HCT116 (cell line): ENCODE measurements around the gene SLC25A25. TPM values are rescaled to one million over a fixed set of nuclear protein-coding genes. Genes with fewer than 3 reads are reported as not detected.

Experiments used
- ATAC-seq: fragments of 200-7000 bp; cut with Tn5 transposase; 2 replicates; pipeline ENCODE4 v1.9.1; 2020; ENCODE audit warnings: mild to moderate bottlenecking, moderate library complexity
- BruUV-seq: library from RNA; stranded (reverse); fragments of 400-500 nt; replicated peaks from 2 replicates; lab custom pipeline; 2021; lab: Mats Ljungman, UMichigan
- CTCF ChIA-PET: fragments of 300-600 bp; sonication (Branson Sonifier 250); formaldehyde crosslinking; loops from one replicate; lab custom pipeline; 2021; ENCODE audit warnings: antibody characterized with exemption; lab: Charles Lee
- POLR2A ChIA-PET: fragments of 300-600, 350-600 bp; sonication (Branson Sonifier 250); formaldehyde crosslinking; loops from one replicate; lab custom pipeline; 2021; ENCODE audit warnings: antibody characterized with exemption; lab: Charles Lee
- RAD21 ChIA-PET, 2 experiments: fragments of 300-600 bp; sonication (Branson Sonifier 250); formaldehyde crosslinking; loops; one replicate each; lab custom pipeline; 2023; ENCODE audit warnings: low total read pairs in 2 of 2; ENCODE audit not compliant: uncharacterized antibody in 2 of 2, unreplicated experiment in 2 of 2, low non-redundant PET in 1 of 2; lab: Charles Lee
- DNase-seq: peaks from one replicate; pipeline ENCODE4 v3.0.0-alpha.2; 2010; ENCODE audit warnings: low read depth, low spot score
- H2AFZ ChIP-seq: fragments of 200-600 bp; shearing (Covaris generic), sonication (generic); 2 replicates; pipeline ENCODE4 v1.6.1; 2017; ENCODE audit warnings: low read depth, mixed run types, mixed read lengths, antibody characterized with exemption, low read length; ENCODE audit not compliant: poor library complexity, severe bottlenecking
- H3K27ac ChIP-seq: 2 replicates; pipeline ENCODE4 v1.5.1; 2012; ENCODE audit warnings: low read depth, low read length
- H3K27me3 ChIP-seq: fragments of 200-600 bp; sonication (generic); 2 replicates; pipeline ENCODE4 v1.6.1; 2016; ENCODE audit warnings: mixed run types, low read length, mixed read lengths; ENCODE audit not compliant: insufficient read depth
- H3K36me3 ChIP-seq, 2 experiments: fragments of 200-500 bp in 1 of 2; fragments of 200-600 bp in 1 of 2; sonication (Bioruptor generic) in 1 of 2; sonication (generic) in 1 of 2; 2 replicates each; pipeline versions ENCODE4 v1.5.1 to v1.6.1; 2014 to 2016; ENCODE audit warnings: low read length in 2 of 2, inconsistent platforms in 1 of 2, mixed read lengths in 1 of 2, mixed run types in 1 of 2; ENCODE audit not compliant: insufficient read depth in 2 of 2, control insufficient read depth in 1 of 2
- H3K4me1 ChIP-seq, 2 experiments: fragments of 200-600 bp in 1 of 2; sonication (generic) in 1 of 2; 2 replicates each; pipeline versions ENCODE4 v1.5.1 to v1.6.1; 2012 to 2017; ENCODE audit warnings: low read length in 2 of 2, inconsistent platforms in 1 of 2, mild to moderate bottlenecking in 1 of 2, mixed read lengths in 1 of 2, mixed run types in 1 of 2, moderate library complexity in 1 of 2; ENCODE audit not compliant: insufficient read depth in 2 of 2, control insufficient read depth in 1 of 2
- H3K4me2 ChIP-seq: fragments of 200-600 bp; sonication (generic); 2 replicates; pipeline ENCODE4 v1.6.1; 2017; ENCODE audit warnings: mixed run types, low read length, mixed read lengths
- H3K4me3 ChIP-seq, 2 experiments: fragments of 200-600 bp in 1 of 2; sonication (generic) in 1 of 2; replicated peaks in 1 of 2; 2 replicates each; pipeline ENCODE4 v1.5.1; 2011 to 2016; ENCODE audit warnings: low read length in 2 of 2, control low read depth in 1 of 2, low read depth in 1 of 2, mild to moderate bottlenecking in 1 of 2, mixed read lengths in 1 of 2, mixed run types in 1 of 2
- H3K79me2 ChIP-seq: fragments of 200-600 bp; sonication (generic); 2 replicates; pipeline ENCODE4 v1.6.1; 2017; ENCODE audit warnings: mild to moderate bottlenecking, mixed run types, low read length, moderate library complexity, mixed read lengths; ENCODE audit not compliant: insufficient read depth
- H3K9ac ChIP-seq: fragments of 200-600 bp; sonication (generic); 2 replicates; pipeline ENCODE4 v1.6.1; 2016; ENCODE audit warnings: low read length, mixed read lengths
- H3K9me2 ChIP-seq: fragments of 200-600 bp; sonication (generic), shearing (Covaris generic); 2 replicates; pipeline ENCODE4 v1.6.1; 2017; ENCODE audit warnings: mixed run types, mild to moderate bottlenecking, moderate library complexity; ENCODE audit not compliant: insufficient read depth
- H3K9me3 ChIP-seq, 2 experiments: fragments of 200-500 bp in 1 of 2; fragments of 200-600 bp in 1 of 2; sonication (Bioruptor generic) in 1 of 2; sonication (generic) in 1 of 2; 2 replicates each; pipeline ENCODE4 v1.6.1; 2014 to 2017; ENCODE audit warnings: low read length in 2 of 2, mixed read lengths in 2 of 2, inconsistent platforms in 1 of 2, low read depth in 1 of 2, mild to moderate bottlenecking in 1 of 2, mixed run types in 1 of 2, moderate library complexity in 1 of 2; ENCODE audit not compliant: control insufficient read depth in 1 of 2, insufficient read depth in 1 of 2
- H4K20me1 ChIP-seq: fragments of 200-600 bp; sonication (generic), shearing (Covaris generic); 2 replicates; pipeline ENCODE4 v1.6.1; 2017; ENCODE audit warnings: mixed run types, mild to moderate bottlenecking, moderate library complexity; ENCODE audit not compliant: insufficient read depth
- CEBPB ChIP-seq: IDR thresholded peaks from 2 replicates; pipeline ENCODE4 v1.6.1; 2012; ENCODE audit warnings: low read depth
- EZH2phosphoT487 ChIP-seq: fragments of 200-600 bp; IDR thresholded peaks from 2 replicates; pipeline ENCODE4 v1.6.1; 2018; ENCODE audit warnings: antibody characterized with exemption, borderline replicate concordance
- FOSL1 ChIP-seq: IDR thresholded peaks from 2 replicates; pipeline ENCODE4 v1.6.1; 2012; ENCODE audit warnings: low read depth
- JUND ChIP-seq: IDR thresholded peaks from 2 replicates; pipeline ENCODE4 v1.6.1; 2012
- POLR2AphosphoS5 ChIP-seq: IDR thresholded peaks from 2 replicates; pipeline ENCODE4 v1.6.1; 2011; ENCODE audit warnings: mild to moderate bottlenecking, low read depth, low read length, moderate library complexity
- RAD21 ChIP-seq: IDR thresholded peaks from 2 replicates; pipeline ENCODE4 v1.6.1; 2012; ENCODE audit warnings: low read depth, mild to moderate bottlenecking
- SIN3A ChIP-seq: IDR thresholded peaks from 2 replicates; pipeline ENCODE4 v1.6.1; 2012; ENCODE audit warnings: low read depth
- SP1 ChIP-seq: IDR thresholded peaks from 2 replicates; pipeline ENCODE4 v1.6.1; 2012; ENCODE audit warnings: low read depth
- SRF ChIP-seq: IDR thresholded peaks from 2 replicates; pipeline ENCODE4 v1.6.1; 2012; ENCODE audit warnings: low read depth
- TCF7L2 ChIP-seq: IDR thresholded peaks from 2 replicates; pipeline ENCODE4 v1.7.0; 2011; ENCODE audit warnings: borderline replicate concordance, inconsistent platforms; ENCODE audit not compliant: insufficient read depth, insufficient read length; ENCODE audit errors: extremely low read depth
- ZFX ChIP-seq: fragments of 450-650 bp; IDR thresholded peaks from 2 replicates; pipeline ENCODE4 v1.6.1; 2017
- intact Hi-C: fragments of 100-400 bp; cut with micrococcal nuclease; formaldehyde crosslinking; loops from 2 replicates; pipeline ENCODE4 v1.10.0; 2022
- total RNA-seq: library from RNA; stranded (reverse); gene quantifications from one replicate; pipeline ENCODE4 v1.2.1, GENCODE V29; 2021; ENCODE audit not compliant: unreplicated experiment
- TF ChIP-seq, protein P1 (sequence below), 3 experiments: fragments of 200-600 bp in 1 of 3; sonication (generic) in 1 of 3; IDR thresholded peaks in 2 of 3; conservative IDR thresholded peaks in 1 of 3; 2 replicates each; pipeline ENCODE4 v1.5.1; 2012 to 2017; ENCODE audit warnings: low read depth in 2 of 3, low read length in 2 of 3, antibody characterized with exemption in 1 of 3, borderline replicate concordance in 1 of 3, control low read depth in 1 of 3, mild to moderate bottlenecking in 1 of 3, mixed read lengths in 1 of 3, mixed run types in 1 of 3, moderate library complexity in 1 of 3; ENCODE audit not compliant: insufficient read depth in 1 of 3
- TF ChIP-seq, protein P2 (sequence below): IDR thresholded peaks from 2 replicates; pipeline ENCODE4 v1.6.1; 2012
- TF ChIP-seq, protein P3 (sequence below): IDR thresholded peaks from 2 replicates; pipeline ENCODE4 v1.6.1; 2012; ENCODE audit warnings: low read depth

Gene SLC25A25
- total RNA-seq, 1 experiment from 2014 or later, result 15.3 TPM

DNA sequence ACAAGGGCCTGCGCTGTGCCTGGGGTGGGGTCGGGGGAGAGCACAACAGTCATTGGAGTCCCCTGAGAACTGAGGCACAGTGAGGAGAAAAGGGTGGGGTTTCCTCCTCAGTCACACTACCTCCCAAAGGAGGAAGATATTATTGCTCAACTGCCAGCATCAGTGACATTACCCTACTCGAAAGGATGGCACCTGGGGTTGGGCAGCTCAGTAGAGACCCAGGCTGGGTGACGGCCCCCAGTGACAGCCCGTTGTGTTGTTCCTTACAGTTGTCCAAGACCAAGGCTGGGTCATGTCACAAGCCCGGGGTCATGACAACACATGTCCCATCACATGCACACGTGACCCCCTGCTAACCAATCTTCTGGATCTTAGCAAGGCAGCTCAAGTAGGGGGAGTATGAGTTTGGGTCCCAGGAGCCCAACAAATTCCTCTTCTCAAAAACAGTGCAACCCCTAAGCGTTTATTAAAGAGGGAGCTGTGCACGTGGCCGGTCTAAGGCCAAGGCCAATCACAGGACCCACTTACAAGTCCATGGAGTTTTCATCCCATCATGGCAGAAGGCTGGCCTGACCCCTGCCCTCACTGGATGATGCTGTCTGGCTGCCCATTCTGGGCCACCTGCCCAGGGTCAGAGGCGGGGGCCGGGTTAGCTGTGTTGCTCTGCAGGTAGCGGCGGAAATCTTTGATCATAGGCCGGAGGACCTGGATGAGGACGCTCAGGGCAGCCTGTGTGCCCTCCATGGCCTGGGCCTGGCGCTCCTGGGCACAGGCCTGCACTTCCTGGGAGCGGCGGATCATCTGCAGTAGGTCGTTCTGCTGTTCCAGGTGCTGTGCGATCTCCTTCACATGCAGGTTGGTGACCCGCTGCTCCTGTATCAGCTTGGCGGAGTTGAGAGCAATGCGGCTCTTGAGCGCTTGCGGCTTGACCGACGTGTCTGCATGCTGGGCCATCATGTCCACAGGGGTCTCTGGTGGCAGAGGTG, 4.9 kb upstream of the SLC25A25 start:
- H3K4me3 ChIP-seq, result no peak overlapping the region
- H3K9me3 ChIP-seq, result no peaks in the 10 kb centered on the region
- DNase-seq (no peak), ATAC-seq (no peak)
- no peaks in the 10 kb centered on the region for H4K20me1 ChIP-seq
- no TSS peak for BruUV-seq
- peaks cover 6 to 18% of the 10 kb centered on the region in 2 experiments for H3K4me1 ChIP-seq
- H3K79me2 ChIP-seq, result peaks cover 12% of the 10 kb centered on the region; the same call in 1 of the 2 replicates
- ChIA-PET CTCF (no interaction called here), POLR2A (no interaction called here), RAD21 (no interaction called here)
- no peak overlapping the region for H3K27ac ChIP-seq
- TF ChIP-seq SRF (no peak), ZFX (no peak), CEBPB (no peak), RAD21 (no peak), JUND (no peak), SP1 (no peak), POLR2AphosphoS5 (no peak), SIN3A (no peak), FOSL1 (no peak), TCF7L2 (no peak), EZH2phosphoT487 (no peak)
- TF ChIP-seq, protein P1, sequence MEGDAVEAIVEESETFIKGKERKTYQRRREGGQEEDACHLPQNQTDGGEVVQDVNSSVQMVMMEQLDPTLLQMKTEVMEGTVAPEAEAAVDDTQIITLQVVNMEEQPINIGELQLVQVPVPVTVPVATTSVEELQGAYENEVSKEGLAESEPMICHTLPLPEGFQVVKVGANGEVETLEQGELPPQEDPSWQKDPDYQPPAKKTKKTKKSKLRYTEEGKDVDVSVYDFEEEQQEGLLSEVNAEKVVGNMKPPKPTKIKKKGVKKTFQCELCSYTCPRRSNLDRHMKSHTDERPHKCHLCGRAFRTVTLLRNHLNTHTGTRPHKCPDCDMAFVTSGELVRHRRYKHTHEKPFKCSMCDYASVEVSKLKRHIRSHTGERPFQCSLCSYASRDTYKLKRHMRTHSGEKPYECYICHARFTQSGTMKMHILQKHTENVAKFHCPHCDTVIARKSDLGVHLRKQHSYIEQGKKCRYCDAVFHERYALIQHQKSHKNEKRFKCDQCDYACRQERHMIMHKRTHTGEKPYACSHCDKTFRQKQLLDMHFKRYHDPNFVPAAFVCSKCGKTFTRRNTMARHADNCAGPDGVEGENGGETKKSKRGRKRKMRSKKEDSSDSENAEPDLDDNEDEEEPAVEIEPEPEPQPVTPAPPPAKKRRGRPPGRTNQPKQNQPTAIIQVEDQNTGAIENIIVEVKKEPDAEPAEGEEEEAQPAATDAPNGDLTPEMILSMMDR (IDR thresholded peaks at IDR 0.05 in 2 of 3, conservative IDR thresholded peaks at IDR 0.05 in 1 of 3; ENCODE audit: borderline replicate concordance in 1 of 3, insufficient read depth in 1 of 3, low read depth in 2 of 3, low read length in 2 of 3), result no peak
- TF ChIP-seq, protein P2, sequence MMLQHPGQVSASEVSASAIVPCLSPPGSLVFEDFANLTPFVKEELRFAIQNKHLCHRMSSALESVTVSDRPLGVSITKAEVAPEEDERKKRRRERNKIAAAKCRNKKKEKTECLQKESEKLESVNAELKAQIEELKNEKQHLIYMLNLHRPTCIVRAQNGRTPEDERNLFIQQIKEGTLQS, result no peak
- TF ChIP-seq, protein P3, sequence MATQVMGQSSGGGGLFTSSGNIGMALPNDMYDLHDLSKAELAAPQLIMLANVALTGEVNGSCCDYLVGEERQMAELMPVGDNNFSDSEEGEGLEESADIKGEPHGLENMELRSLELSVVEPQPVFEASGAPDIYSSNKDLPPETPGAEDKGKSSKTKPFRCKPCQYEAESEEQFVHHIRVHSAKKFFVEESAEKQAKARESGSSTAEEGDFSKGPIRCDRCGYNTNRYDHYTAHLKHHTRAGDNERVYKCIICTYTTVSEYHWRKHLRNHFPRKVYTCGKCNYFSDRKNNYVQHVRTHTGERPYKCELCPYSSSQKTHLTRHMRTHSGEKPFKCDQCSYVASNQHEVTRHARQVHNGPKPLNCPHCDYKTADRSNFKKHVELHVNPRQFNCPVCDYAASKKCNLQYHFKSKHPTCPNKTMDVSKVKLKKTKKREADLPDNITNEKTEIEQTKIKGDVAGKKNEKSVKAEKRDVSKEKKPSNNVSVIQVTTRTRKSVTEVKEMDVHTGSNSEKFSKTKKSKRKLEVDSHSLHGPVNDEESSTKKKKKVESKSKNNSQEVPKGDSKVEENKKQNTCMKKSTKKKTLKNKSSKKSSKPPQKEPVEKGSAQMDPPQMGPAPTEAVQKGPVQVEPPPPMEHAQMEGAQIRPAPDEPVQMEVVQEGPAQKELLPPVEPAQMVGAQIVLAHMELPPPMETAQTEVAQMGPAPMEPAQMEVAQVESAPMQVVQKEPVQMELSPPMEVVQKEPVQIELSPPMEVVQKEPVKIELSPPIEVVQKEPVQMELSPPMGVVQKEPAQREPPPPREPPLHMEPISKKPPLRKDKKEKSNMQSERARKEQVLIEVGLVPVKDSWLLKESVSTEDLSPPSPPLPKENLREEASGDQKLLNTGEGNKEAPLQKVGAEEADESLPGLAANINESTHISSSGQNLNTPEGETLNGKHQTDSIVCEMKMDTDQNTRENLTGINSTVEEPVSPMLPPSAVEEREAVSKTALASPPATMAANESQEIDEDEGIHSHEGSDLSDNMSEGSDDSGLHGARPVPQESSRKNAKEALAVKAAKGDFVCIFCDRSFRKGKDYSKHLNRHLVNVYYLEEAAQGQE, result no peak
- H3K4me2 ChIP-seq, result no peak overlapping the region
- no peaks in the 10 kb centered on the region for H3K36me3 ChIP-seq
- H3K9ac ChIP-seq, result no peak overlapping the region
- H2AFZ ChIP-seq, result no peak overlapping the region
- H3K27me3 ChIP-seq, result no peaks in the 10 kb centered on the region
- intact Hi-C loops, result no loop called here
- no peaks in the 10 kb centered on the region for H3K9me2 ChIP-seq
